ENCODE data around the gene ST8SIA5.

Gene ST8SIA5

DNA sequence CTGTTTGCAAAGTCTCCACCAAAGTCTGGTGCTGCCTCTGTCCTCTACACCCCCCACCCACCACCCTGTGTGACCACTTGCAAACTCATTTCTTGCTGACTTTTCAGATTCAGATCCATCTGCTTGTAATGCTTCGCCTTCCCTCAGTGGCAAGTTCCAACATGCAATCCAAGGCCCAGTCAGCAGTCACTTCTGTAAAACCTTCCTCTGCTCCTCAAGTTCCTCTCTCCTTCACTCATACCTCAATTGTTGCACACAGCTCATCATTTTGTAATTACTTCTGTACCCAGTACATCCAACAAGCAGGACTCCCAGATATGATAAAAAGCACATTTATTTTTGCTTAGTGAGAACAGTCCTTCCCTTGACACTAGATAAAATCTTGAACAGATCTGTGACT lies 93.3 kb downstream of the ST8SIA5 start:
- DNase-seq = no peak

DNA sequence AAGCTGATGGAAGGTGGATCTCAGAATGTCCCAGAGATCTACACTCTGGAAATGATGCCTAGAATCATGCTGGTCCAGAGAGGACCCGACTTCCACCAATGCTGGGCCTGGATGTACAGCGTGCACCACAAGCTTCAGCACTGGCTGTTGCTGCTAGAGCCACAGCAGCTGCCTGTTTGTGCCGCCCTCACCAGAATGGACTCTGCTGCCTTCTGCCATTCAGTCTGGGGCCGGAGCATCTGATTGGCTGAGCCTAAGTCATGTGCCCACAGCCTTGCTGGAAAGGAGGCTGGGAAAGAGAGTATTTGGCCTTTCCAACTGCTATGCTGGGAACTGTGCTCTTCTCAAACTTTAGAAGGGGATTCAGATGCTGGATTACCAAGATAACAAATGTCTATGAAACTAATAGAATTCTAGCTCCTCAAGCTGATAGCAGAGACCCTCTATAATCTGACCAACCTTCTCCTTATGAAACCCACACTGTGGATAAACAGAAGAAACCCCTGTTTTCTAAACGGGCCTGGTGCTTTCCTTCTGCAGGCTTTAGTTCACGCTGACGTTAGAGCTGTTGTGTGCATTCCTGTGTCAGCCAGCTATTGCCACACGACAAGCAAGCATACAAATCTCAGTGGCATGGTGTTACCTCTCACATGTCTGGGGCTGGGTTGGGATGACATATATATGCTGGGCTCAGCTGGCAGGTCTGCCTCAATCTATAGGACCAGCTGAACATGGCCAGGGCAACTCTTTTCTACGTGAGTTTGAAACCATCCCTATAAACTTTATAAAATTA lies 95.7 kb downstream of the ST8SIA5 start:
- no peak for DNase-seq

DNA sequence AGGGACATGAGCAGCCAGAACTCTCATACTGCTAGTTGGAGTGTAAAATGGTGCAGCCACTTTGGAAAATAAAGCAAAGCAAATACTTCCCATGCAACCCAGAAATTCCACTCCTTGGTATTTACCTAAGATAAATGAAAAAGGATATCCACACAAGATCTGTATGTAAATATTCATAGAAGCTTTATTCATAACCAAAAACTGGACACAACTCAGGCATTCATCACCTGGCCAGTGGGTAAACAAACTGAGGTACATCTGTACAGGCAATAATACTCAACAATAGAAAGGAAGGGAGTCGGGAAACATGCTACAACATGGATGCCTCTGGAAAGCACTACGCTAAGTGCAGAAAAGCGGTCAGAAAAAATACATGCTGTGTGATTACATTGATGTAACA lies 97.4 kb downstream of the ST8SIA5 start:
- no peak for DNase-seq

DNA sequence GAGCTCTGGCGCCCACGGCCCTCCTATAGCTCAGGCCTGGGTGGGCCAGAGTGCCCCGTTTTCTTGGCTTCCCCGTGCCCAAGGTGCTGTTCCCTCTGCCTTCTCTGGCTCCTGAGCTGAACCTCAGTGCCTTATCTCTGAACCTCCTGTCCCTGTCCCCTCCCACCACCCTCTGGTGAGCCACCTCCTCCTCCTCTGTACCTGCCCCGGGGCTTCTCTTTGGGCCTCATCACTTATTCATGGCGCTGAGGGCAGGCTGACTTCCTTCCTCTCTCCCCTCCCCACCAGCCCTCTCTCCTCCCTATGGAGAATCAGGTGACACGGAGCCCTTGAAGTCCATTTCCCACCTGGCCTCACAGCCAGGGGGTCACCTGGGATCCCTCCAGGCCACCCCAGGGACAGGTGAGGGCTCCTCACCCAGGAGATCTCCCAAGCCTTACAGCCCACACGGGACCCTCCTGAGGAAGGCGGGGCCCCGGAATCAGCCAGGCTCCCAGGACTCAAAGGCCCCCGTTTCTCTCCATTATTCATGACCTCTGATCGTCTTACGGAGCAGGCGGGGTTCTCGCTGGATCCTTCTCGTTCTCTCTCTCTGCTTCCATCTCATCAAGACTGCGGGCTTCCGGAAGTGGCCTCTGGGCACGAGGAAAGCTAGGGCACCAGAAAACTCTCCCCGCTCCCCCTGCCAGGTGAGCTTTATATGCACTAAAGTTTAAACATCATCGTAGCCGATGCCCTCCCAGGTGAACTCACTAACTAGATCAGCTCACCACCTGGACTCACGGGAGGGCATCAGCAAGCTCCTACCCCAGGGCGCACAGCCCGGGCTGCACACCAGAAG lies 99.5 kb downstream of the ST8SIA5 start, which contains the start of gene LOXHD1:
TSS of gene LOXHD1 (minus strand) at position 106 of the 841 bp plus-strand sequence. CDS start 187 bp downstream, outside the sequence.
- no peak for DNase-seq

DNA sequence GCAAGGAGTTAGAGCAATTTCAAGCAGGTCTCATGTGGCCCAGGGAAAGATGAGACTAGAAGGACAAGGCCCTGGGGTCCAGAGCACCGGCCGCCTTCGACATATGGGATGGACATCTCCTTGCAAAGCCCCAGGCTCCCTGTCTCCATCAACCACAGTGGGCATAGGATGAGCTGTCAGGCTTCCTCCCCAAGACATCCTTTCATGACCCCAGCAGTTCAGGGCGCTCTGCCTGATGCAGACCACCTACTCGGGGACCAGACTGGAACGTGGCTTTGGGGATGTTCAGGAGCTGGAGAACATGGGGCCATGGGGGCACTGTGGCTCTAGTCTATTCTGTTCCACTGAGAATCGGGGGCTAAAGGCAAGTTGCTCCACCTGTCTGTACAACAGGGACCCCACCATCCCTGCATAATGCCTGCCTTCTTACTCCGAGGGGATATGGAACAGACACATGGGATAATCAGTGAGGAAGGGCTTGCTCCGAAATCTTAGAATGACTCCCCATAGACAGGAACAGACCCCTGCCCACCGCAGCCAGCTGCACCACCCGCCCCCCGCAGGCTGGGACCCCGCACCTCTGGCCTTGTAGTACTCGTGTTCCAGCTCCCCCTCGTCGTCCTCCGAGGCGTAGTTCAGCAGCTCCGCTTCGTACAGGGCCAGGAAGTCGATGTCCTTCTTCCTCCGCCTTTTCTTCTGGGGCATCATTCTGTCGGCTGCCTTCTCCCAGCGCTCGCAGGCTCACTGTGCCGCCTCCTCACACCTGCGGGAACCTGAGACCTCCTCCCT lies 100.3 kb downstream of the ST8SIA5 start:
- DNase-seq = no peak

DNA sequence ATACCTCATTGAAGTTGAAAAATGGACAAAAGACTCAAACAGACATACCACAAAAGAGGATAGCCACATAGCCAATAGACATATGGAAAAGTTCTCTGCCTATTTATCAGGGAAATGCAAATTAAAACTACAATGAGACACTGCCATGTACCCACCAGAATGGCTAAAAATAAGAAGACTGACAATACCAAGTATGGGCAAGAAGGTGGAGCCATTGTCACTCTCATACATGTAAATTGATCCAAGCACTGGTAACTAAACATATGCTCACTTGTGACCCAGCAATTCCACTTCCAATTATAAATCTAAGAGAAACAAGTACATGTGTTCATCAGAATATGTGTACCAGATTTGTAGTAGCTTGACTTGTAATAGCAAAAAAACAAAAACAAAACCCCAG lies 104.5 kb downstream of the ST8SIA5 start:
- DNase-seq = no peak

DNA sequence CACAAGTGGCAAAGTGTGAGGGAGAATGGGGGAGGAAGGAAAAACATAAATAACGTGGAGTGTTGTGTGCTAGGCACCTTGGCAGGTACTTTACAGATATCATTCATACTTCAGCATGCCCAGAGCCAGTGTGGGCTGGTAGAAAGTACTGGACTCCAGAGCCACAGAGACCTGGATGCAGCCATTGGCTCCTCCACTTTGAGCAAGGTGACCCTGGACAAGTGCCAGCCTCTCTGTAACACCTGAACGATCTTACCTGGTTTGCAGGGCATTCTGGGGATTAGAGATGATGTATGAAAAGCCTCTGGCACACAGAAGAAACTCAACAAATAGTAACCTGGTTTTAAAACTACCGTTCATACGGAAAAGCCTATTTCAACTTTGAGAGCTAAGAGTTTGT lies 106.2 kb downstream of the ST8SIA5 start:
- no peak for DNase-seq

DNA sequence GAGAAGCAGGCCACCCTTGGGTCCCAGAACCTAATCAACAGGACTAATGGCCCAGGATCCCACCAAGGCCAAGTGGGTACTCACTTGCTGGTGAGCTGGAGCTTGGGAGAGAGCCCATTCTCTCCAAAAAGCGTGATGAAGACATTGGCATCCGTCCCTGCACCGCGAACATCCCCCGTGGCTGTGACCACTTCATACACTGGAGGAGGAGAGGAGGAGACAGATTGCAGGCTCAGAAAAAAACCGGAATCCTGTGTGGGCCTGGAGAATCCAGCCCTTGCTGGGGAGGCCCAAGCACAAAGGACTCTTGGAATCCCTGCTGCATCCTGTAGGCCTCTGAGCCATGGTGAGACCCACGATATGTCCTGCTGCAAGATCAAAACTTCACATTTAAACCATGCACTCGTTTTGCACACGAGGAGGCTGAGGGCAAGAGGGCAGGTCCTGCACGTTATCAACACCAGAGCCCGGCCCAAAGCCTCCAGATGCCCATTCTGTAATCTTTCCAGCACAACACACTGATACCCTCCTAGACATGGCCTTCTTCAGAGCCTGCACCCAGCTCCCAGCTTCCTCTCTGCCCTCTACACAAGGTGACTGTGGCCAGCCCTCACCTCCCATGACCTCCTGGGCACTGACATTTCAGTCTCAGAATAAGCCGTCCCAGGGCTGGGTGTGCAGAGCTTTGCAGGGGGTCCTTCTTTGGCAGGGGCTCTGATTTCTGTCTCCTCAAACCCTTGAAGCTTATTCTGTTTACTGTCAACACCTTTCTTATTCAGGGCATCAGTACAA lies 107.6 kb downstream of the ST8SIA5 start:
- no peak for DNase-seq

DNA sequence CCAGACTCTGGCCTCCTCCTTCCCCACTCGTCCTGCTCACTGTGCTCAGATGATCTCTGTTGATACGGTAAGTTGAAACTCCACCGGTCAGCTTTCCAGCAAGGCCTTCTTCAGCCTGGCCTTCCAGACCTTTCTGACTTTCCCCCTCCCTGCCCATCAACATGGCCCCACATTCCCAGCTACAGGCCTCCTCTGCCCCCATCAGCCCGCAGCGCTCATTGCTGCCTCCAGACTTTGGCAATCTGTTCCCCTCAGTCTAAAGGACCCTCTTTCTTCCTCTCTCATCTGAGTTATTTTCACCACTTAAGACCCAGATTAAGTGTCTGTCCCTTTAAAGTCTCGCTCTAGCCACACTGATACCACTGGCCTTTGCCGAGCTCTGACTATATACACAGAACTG lies 110.4 kb downstream of the ST8SIA5 start:
- DNase-seq = no peak

DNA sequence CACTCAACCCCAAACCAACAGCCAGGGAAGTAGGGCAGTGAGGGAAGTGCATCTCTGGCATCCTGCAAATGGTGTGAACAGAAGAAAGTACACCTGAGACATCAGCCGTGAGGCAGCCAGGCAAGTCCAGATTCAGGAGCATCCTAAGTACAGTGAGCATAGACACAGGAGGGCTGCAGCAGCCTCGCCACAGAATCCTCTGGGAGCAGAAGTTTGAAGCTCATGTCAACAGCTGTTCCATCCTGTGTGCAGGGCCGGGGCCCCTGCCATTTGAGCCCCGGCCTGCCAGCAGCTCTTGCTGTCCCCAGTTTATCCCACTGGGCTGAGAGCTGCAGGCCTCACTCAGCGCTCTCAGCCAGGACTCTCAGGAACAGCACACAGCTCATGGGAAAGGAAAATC lies 114.3 kb downstream of the ST8SIA5 start:
- no peak for DNase-seq

DNA sequence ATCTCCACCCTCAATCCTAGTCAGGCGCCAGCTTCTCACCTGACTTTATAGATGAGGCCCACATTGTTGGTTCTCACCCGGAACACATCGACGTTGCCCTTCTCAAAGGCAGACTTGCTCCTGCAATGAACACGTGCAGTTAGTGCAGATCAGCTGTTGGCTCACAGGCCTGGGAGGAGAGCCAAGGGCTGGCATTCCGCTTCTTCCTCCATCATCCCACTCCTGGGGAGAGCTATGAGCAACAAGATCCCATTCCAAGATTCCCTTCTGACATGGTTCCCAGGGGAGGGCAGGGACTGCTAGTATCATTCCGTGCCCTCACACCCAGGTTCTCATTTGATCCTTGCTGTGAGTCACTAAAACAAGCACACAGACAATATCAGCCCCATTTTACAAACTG lies 114.9 kb downstream of the ST8SIA5 start:
- no peak for DNase-seq

DNA sequence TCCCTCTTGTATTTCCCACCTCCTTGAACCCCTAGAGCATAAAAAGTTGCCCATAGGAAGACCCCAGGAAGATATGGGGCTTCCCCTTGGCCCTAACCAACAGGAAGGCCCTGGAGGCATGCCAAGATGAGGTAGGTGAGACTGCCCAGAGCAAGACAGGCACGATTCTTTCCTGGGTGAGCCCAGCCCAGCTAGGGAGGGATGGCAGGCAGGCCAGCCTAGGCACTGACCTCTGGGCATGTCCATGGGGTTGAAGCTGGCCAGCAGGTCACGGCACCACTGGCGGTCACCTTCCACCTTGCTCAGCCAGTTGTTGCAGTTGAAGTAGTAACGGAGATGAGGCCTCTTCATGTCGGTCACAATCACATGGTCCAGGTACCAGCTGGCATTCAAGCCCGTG lies 117.5 kb downstream of the ST8SIA5 start:
- no peak for DNase-seq

DNA sequence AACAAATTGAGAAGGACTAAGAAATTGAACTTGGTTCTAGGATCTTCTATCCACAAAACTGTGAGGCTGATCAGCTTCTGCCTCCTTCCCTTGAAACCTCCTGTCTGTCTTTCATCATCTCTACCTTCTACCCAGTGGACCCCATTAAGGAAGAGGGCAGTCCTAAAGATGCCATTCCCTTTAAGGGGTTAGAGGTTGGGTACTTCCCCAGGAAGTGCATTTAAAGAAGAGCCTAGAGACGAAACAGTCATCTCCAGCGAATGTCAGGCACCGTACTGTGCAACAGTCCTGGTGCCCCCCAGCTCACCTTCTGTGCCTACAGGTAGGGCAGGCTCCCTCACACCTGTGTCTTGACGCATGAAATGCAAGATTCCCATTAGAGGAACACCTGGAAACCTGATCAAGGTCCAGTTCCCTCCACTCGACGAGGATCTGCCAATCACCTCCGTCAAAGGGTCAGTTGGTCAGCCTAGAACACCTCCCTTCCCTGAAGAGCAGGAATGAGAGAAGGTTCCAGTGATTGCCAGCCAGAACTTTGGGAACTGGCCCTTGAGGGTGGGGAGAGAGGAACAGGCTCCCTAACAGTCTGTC lies 120.7 kb downstream of the ST8SIA5 start:
- DNase-seq = no peak

DNA sequence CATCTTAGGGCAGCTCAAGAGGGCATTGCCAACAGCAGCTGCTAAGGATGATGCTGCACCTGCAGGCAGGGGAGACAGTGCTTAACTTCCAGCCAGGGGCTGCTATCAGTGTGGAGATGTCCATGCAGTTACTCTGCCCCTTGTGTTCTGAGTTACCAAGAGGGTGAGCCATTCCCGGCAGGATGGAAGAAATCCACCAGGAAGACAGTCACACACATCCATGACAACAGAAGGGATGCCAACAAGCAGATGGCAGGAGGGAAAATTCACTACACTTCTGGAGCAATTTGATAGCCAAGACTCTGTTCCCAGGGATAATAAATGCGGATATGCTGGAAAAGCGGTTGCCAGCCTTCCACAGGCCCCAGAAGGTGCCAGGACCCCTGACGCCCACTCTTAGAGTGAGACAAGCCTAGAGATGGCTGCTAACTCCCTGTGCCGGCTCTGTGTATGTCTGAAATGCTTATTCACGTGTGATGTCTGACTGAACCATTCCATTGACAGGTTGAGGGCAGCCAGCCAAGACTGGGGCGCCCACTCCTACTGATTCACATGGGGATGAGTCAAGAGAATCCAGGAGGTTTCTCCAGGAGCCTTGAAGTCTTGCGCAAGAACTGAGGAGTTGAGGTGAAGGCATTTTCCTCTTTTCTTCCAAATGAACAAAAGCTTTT lies 124.3 kb downstream of the ST8SIA5 start:
- DNase-seq = no peak

DNA sequence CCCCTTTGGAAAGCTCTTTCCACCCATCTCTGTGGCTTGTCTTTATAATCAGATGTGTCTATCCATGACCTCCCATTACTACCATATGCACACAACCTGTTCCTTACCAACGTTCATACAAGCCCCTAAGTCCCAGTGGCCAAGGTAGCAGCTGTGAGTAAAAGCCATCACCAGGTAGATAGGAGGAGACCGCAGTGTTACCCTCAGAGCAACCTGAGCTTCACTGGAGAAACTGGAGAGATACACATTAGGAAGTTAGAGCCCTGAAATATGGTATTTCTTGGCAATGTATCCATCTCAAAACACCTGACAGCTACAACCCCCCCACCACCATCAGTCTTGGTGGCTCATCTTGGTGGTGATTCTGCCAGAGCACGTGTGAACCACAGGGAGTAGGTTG lies 125.9 kb downstream of the ST8SIA5 start:
- no peak for DNase-seq

DNA sequence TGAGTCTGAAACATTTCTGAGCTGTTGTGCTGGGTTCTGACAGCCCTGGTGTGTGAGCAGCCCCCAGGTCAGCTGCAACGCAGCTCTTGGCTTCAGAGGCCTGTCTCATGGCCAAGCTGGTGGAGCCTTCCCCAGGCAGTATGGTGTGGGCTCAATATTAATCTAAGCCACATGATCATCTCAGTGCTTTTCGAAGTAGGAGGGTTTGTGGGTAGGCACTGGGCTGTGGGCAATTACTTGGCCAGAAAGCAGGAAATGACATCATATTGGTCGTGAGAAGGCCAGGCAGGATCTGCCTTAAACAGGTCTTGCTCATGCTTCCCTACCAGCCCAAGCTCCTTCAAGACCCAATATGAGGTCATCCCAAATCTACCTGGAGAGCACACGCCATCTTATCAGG lies 126.7 kb downstream of the ST8SIA5 start:
- no peak for DNase-seq

DNA sequence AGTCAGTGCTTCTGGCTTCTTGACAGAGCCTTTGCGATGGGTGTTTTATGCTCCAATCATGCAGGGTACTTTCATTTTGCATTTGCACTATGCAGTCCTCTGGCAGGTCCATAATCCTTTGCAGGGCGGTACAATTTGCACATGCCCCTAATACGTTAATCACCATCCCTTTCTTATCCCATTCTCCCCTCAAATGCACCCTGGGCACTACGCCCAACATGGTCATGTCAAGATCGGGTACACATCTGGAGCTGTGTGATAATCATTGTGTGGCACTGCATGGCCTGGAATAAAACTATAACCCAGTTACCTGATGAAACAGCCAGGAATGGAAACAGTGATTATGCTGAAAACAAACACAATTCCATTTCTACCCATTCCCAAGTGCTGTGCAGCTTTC lies 127.5 kb downstream of the ST8SIA5 start:
- DNase-seq = no peak

DNA sequence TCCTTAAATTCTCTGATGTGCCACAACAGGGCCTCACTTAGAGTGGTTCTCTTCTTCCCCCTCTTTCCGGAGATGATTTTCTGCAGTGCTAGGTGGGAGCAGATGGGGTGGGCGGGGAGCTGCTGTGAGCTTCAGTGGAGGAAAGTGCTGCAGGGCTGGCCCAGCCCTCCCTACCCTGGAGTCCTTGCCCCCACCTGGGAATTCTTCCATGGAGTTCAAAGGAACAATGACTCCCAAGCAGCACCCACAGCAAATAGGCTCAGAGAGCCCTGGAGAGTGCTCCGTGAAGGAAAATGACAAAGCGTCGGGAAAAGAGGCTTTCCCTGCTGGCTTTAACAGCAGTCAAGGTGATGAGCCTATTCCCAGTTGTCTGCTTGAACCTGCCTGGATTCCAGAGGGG lies 128.6 kb downstream of the ST8SIA5 start:
- DNase-seq = no peak

DNA sequence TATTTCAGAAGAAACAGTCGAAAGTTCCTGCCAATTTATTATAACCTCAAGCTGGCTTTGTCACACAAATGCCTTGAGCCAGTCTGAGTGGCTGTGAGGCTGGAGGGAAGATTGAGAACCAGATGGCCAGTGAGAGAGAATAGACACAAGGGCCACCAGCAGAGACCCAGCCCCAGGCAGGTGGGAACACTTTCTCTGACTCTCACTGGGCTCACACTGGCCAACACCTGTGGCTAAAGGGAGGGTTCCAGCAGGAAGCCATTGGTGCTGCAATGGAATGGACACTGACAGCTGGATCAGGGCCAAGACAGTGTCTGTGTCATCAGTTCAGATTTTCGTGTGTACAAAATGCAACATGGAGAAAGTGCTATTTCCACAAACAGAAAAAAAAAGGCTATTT lies 129.7 kb downstream of the ST8SIA5 start:
- no peak for DNase-seq

DNA sequence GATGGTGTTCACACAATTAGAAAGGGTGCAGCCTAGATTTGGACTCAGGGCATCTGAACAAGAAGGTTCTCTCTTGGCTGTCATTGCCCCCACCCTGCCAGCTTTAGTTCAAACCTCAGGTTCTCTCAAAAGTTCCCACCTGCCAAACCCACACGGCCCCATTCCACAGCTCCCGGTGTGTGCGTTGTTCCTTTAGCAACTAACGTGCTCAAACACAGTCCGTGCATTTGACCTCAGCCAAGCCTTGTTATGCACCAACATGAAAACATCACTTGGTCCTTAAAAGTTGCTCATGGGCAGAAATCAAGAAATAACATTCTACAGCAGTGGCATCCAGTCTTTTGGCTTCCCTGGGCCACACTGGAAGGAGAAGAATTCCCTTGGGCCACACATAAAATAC lies 131.8 kb downstream of the ST8SIA5 start:
- DNase-seq = no peak

DNA sequence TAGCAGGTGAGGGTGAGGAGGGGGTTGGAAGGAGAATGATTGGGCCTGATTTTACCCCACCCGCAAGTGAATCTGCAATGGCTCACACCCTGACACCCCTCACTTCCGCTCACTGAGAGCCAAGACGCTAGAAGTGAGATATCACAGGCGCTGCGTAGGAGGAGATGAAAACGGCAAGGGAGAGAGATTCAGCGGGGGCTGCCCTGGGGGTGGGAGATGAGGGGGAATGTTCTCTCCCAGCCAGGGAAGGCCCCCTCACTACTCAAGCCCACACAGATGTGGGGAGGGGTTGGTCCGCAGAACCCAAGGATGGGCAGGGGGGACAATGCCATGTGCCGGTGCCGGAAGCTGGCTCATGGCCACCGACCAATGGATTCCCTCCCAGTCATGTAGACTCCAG lies 132.7 kb downstream of the ST8SIA5 start:
- DNase-seq = no peak

DNA sequence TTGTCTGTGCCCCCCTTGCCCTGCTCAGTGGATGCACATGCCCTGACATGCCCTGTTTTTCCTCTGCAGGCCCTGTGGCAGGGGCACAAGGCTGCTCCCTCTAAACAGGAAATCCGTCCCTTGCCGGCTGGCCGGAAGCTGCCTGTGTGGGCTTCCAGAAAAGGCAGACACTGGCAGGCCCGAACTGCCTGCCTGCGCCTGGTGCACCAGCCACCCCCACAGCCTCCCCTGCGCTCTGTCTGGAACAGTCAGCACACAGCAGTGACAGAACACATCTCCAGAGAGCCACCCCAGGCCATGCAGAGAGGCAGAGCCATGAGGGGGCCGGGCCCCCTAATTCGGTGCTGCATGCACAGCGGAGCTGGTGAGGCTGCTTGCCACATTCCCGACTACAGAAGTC lies 133.3 kb downstream of the ST8SIA5 start:
- no peak for DNase-seq
